NCI-H748 (cell line): ENCODE results near the gene ASIC3.
"Not testable (repeated sequence)": the region's sequence is repeated elsewhere in the genome, so short reads cannot be mapped to it uniquely, and the experiment has no call there.

Experiments
- DNase-seq: peaks from one replicate; lab custom pipeline; 2025; ENCODE audit not compliant: unreplicated experiment; lab: John Stamatoyannopoulos, UW

ASIC3 gene

GRCh38 chr7:151032936-151033863, 15.1 kb upstream of the ASIC3 start:
- DNase-seq, result no peak

- no peak for DNase-seq
Measured at GRCh38 chr7:151033864-151034249, 14.5 kb upstream of the ASIC3 start.

GRCh38 chr7:151034312-151035025, 13.9 kb upstream of the ASIC3 start:
- no peak for DNase-seq

GRCh38 chr7:151035026-151035717, 13.2 kb upstream of the ASIC3 start:
- DNase-seq, result no peak

- DNase-seq, result no peak
Measured at GRCh38 chr7:151035902-151036301, 12.4 kb upstream of the ASIC3 start.

GRCh38 chr7:151038951-151039849, 9.1 kb upstream of the ASIC3 start:
- peak; percentile 25 for DNase-seq

GRCh38 chr7:151039850-151040548, 8.3 kb upstream of the ASIC3 start:
- no peak for DNase-seq

GRCh38 chr7:151040616-151041375, 7.5 kb upstream of the ASIC3 start:
- DNase-seq, result no peak

GRCh38 chr7:151043449-151043848, 4.9 kb upstream of the ASIC3 start:
- not testable (repeated sequence) for DNase-seq

- no peak for DNase-seq
Measured at GRCh38 chr7:151043959-151044358, 4.4 kb upstream of the ASIC3 start.

GRCh38 chr7:151045262-151045661, 3.1 kb upstream of the ASIC3 start:
- no peak for DNase-seq

- DNase-seq, result no peak
Measured at GRCh38 chr7:151045967-151046366, 2.4 kb upstream of the ASIC3 start.

GRCh38 chr7:151046603-151047573, 1.4 kb upstream of the ASIC3 start:
- DNase-seq, result peak; percentile 25

- DNase-seq, result no peak
Measured at GRCh38 chr7:151048911-151049463, 656 bp downstream of the ASIC3 start.

GRCh38 chr7:151051108-151051507, 2.8 kb downstream of the ASIC3 start:
- peak; percentile 37 for DNase-seq

- DNase-seq, result no peak
Measured at GRCh38 chr7:151053096-151053495, 4.8 kb downstream of the ASIC3 start.

GRCh38 chr7:151053751-151054150, 5.4 kb downstream of the ASIC3 start:
- no peak for DNase-seq

- no peak for DNase-seq
Measured at GRCh38 chr7:151056283-151056665, 7.9 kb downstream of the ASIC3 start.
